OCI-LY7 (cell line): ENCODE measurements around the gene KCNIP4. TPM values are rescaled to one million over a fixed set of nuclear protein-coding genes. Genes with fewer than 3 reads are reported as not detected.

Experiments used
- BruUV-seq: library from RNA; stranded (reverse); fragments of 400-500 nt; replicated peaks from 2 replicates; lab custom pipeline; 2021; lab: Mats Ljungman, UMichigan
- CTCF ChIA-PET: fragments of 300-600 bp; sonication (Branson Sonifier 250); formaldehyde crosslinking; loops from one replicate; lab custom pipeline; 2022; ENCODE audit warnings: antibody characterized with exemption; ENCODE audit not compliant: unreplicated experiment; lab: Charles Lee
- POLR2A ChIA-PET: fragments of 300-600 bp; sonication (Branson Sonifier 250); formaldehyde crosslinking; loops from one replicate; lab custom pipeline; 2022; ENCODE audit warnings: antibody characterized with exemption; lab: Charles Lee
- DNase-seq: peaks from one replicate; pipeline ENCODE4 v3.0.0-alpha.2; 2015; ENCODE audit warnings: low spot score
- H2AFZ ChIP-seq: fragments of 200-600 bp; sonication (generic), shearing (Covaris generic); 2 replicates; pipeline ENCODE4 v1.6.1; 2014; ENCODE audit warnings: mild to moderate bottlenecking, antibody characterized with exemption, low read length, moderate library complexity
- H3K27ac ChIP-seq: fragments of 200-600 bp; sonication (generic); 2 replicates; pipeline ENCODE4 v1.5.1; 2014; ENCODE audit warnings: mixed run types, low read depth, mild to moderate bottlenecking, moderate library complexity, low read length, inconsistent platforms; ENCODE audit not compliant: poor library complexity, severe bottlenecking
- H3K36me3 ChIP-seq: fragments of 200-600 bp; sonication (generic); 2 replicates; pipeline ENCODE4 v1.6.1; 2014; ENCODE audit warnings: mild to moderate bottlenecking, antibody characterized with exemption, low read length, moderate library complexity, mixed read lengths; ENCODE audit not compliant: insufficient read depth
- H3K4me1 ChIP-seq: fragments of 200-600 bp; sonication (generic); 2 replicates; pipeline ENCODE4 v1.5.1; 2014; ENCODE audit warnings: mild to moderate bottlenecking, low read length; ENCODE audit not compliant: insufficient read depth, poor library complexity, severe bottlenecking
- H3K4me2 ChIP-seq: fragments of 200-600 bp; sonication (generic); 2 replicates; pipeline ENCODE4 v1.6.1; 2014; ENCODE audit warnings: mild to moderate bottlenecking, low read length
- H3K4me3 ChIP-seq: fragments of 200-600 bp; sonication (generic); 2 replicates; pipeline ENCODE4 v1.5.1; 2014; ENCODE audit warnings: mild to moderate bottlenecking, low read depth, low read length; ENCODE audit not compliant: poor library complexity, severe bottlenecking
- H3K79me2 ChIP-seq: fragments of 200-600 bp; sonication (generic); 2 replicates; pipeline ENCODE4 v1.6.1; 2016; ENCODE audit warnings: low read depth, mild to moderate bottlenecking, low read length, moderate library complexity, mixed read lengths; ENCODE audit not compliant: insufficient read depth
- H3K9me2 ChIP-seq: fragments of 200-600 bp; sonication (generic); 2 replicates; pipeline ENCODE4 v1.6.1; 2016; ENCODE audit warnings: mild to moderate bottlenecking, low read length, mixed read lengths; ENCODE audit not compliant: insufficient read depth
- H3K9me3 ChIP-seq: fragments of 200-600 bp; sonication (generic); 2 replicates; pipeline ENCODE4 v1.6.1; 2014; ENCODE audit warnings: mild to moderate bottlenecking, mixed run types, low read length, mixed read lengths
- H4K20me1 ChIP-seq: fragments of 200-600 bp; sonication (generic); 2 replicates; pipeline ENCODE4 v1.6.1; 2014; ENCODE audit warnings: mild to moderate bottlenecking, antibody characterized with exemption, low read length, moderate library complexity, mixed read lengths; ENCODE audit not compliant: insufficient read depth
- EZH2phosphoT487 ChIP-seq: fragments of 200-600 bp; sonication (generic); IDR thresholded peaks from 2 replicates; pipeline ENCODE4 v1.6.1; 2018; ENCODE audit warnings: low read depth, borderline replicate concordance, mild to moderate bottlenecking, mixed run types, antibody characterized with exemption, low read length, moderate library complexity, mixed read lengths
- intact Hi-C: fragments of 100-400 bp; cut with micrococcal nuclease; formaldehyde crosslinking; loops from one replicate; pipeline ENCODE4 v1.10.0; 2022; ENCODE audit not compliant: unreplicated experiment
- total RNA-seq, 2 experiments: library from RNA; depleted of rRNA in 1 of 2; stranded (reverse); fragments of >200 nt in 1 of 2; shearing (Covaris generic) in 1 of 2; gene quantifications; 2 replicates each; pipeline ENCODE4 v1.2.3, GENCODE V29; 2014 to 2022
- TF ChIP-seq, protein P1 (sequence below): fragments of 200-600 bp; sonication (generic); conservative IDR thresholded peaks from 2 replicates; pipeline ENCODE4 v1.5.1; 2014; ENCODE audit warnings: mild to moderate bottlenecking, antibody characterized with exemption, low read length, moderate library complexity, mixed read lengths

Gene KCNIP4
- total RNA-seq, 2 experiments from 2014 or later = not detected

DNA sequence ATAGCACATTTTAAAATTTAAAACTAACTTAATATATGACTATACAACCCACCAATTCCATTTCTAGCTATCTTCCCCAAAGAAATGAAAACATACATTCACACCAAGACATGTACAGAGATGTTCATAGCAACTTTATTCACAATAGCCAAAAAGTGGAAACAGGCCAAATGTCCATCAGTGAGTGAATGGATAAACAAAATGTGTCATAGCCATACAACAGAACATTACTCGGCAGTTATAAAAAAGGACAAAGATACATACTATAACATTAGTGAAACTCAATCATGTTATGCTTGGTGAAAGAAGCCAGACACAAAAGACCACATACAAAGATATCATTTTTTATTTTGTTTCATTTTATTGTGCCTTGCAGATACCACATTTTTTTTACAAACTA, 851.5 kb downstream of the KCNIP4 start:
- H3K36me3 ChIP-seq = no peaks in the 10 kb centered on the region
- no peaks in the 10 kb centered on the region for H3K4me1 ChIP-seq
- DNase-seq = no peak
- H3K4me2 ChIP-seq = no peak overlapping the region
- H3K9me2 ChIP-seq = no peaks in the 10 kb centered on the region
- H3K4me3 ChIP-seq = no peak overlapping the region
- no peaks in the 10 kb centered on the region for H3K9me3 ChIP-seq
- H4K20me1 ChIP-seq = no peaks in the 10 kb centered on the region
- TF ChIP-seq EZH2phosphoT487 = no peak
- TF ChIP-seq, protein P1, sequence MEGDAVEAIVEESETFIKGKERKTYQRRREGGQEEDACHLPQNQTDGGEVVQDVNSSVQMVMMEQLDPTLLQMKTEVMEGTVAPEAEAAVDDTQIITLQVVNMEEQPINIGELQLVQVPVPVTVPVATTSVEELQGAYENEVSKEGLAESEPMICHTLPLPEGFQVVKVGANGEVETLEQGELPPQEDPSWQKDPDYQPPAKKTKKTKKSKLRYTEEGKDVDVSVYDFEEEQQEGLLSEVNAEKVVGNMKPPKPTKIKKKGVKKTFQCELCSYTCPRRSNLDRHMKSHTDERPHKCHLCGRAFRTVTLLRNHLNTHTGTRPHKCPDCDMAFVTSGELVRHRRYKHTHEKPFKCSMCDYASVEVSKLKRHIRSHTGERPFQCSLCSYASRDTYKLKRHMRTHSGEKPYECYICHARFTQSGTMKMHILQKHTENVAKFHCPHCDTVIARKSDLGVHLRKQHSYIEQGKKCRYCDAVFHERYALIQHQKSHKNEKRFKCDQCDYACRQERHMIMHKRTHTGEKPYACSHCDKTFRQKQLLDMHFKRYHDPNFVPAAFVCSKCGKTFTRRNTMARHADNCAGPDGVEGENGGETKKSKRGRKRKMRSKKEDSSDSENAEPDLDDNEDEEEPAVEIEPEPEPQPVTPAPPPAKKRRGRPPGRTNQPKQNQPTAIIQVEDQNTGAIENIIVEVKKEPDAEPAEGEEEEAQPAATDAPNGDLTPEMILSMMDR = no peak
- H3K79me2 ChIP-seq = no peaks in the 10 kb centered on the region
- BruUV-seq = no TSS peak
- intact Hi-C loops = no loop called here
- no peak overlapping the region for H2AFZ ChIP-seq
- POLR2A ChIA-PET = interaction anchor here (0.9 kb wide), 1 partner anchor 19 kb away, joined by 3 read pairs; no protein-coding TSS in a partner anchor
- no peak overlapping the region for H3K27ac ChIP-seq
- CTCF ChIA-PET = no interaction called here

DNA sequence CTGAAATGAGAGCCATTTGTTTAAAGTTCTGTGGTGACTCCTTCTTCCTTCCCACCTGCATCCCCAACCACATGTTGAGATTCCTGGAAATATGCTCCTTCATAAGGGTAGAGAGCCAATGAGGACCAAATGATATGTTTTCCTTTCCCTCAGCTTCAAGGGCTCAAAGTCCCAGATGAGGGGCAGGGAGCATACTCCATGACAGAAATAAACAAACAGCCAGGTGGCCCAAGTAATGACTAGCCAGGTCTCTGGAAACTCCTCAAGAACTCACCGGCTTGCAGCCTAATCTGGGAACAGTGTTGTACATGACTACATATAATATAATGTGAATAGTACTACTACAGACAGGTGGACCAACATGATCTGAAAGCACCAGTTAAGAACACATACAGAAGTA, 856.0 kb downstream of the KCNIP4 start:
- Histone ChIP-seq H4K20me1 (no peaks in the 10 kb centered on the region), H3K4me1 (no peaks in the 10 kb centered on the region), H3K4me3 (no peak overlapping the region), H3K27ac (no peak overlapping the region), H3K9me3 (no peaks in the 10 kb centered on the region), H3K36me3 (no peaks in the 10 kb centered on the region), H3K4me2 (no peak overlapping the region), H3K9me2 (no peaks in the 10 kb centered on the region), H3K79me2 (no peaks in the 10 kb centered on the region), H2AFZ (no peak overlapping the region)
- POLR2A ChIA-PET = no interaction called here
- TF ChIP-seq, protein P1 = no peak
- no peak for TF ChIP-seq EZH2phosphoT487
- CTCF ChIA-PET = no interaction called here
- no peak for DNase-seq
- intact Hi-C loops = no loop called here
- BruUV-seq = no TSS peak

DNA sequence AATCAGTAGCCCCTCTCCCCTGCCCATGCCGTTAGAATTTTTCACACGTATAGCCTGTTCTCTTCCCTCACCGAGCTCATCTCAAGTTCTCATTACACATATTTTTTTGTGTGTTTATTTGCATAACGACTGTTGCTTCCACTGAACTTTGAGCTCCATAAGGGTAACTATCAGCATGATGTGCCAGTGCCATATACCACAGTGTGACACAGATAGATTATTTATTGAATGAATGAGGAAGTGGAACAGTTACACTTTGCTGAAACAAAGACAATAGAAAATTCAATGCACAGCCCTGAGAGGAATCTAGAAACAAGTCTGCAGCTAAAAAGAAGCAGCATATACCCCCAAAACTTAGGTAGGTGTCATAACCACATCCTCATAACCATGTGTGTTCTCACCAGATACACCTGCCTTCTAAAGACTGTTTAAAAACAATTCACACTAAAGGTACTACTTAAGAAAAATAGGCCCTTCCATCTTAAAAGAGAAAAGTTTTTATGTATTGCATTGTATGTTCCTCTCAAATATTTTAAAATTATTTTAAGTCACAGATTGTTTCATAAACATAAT, 858.4 kb downstream of the KCNIP4 start:
- Histone ChIP-seq H3K4me1 (no peaks in the 10 kb centered on the region), H3K4me2 (no peak overlapping the region), H3K9me3 (no peaks in the 10 kb centered on the region), H3K27ac (no peak overlapping the region), H4K20me1 (no peaks in the 10 kb centered on the region), H2AFZ (no peak overlapping the region), H3K79me2 (no peaks in the 10 kb centered on the region), H3K36me3 (no peaks in the 10 kb centered on the region), H3K4me3 (no peak overlapping the region), H3K9me2 (no peaks in the 10 kb centered on the region)
- no TSS peak for BruUV-seq
- ChIA-PET POLR2A (interaction anchor here (0.6 kb wide), 1 partner anchor 156 kb away, joined by 3 read pairs; no protein-coding TSS in a partner anchor), CTCF (no interaction called here)
- no peak for TF ChIP-seq EZH2phosphoT487
- intact Hi-C loops = no loop called here
- DNase-seq = no peak
